GM12892 (cell line): ENCODE measurements around the gene KANSL3.

Experiments
- DNase-seq: peaks from one replicate; pipeline ENCODE4 v3.0.0; 2011; ENCODE audit not compliant: insufficient read length
- FAIRE-seq: peaks from 2 replicates; lab custom pipeline; 2011; peaks lifted over from hg19 to GRCh38; lab: Jason Lieb, UNC
- POLR2A ChIP-seq: IDR thresholded peaks from 2 replicates; pipeline ENCODE4 v1.6.1; 2011; ENCODE audit warnings: low read depth, low read length, control low read depth
- POLR2AphosphoS5 ChIP-seq: IDR thresholded peaks from 2 replicates; pipeline ENCODE4 v1.6.1; 2011; ENCODE audit warnings: low read depth, low read length, control low read depth
- TAF1 ChIP-seq: IDR thresholded peaks from 2 replicates; pipeline ENCODE4 v1.6.1; 2011; ENCODE audit warnings: low read depth, mild to moderate bottlenecking, control low read depth, low read length, borderline replicate concordance

The KANSL3 gene

DNA sequence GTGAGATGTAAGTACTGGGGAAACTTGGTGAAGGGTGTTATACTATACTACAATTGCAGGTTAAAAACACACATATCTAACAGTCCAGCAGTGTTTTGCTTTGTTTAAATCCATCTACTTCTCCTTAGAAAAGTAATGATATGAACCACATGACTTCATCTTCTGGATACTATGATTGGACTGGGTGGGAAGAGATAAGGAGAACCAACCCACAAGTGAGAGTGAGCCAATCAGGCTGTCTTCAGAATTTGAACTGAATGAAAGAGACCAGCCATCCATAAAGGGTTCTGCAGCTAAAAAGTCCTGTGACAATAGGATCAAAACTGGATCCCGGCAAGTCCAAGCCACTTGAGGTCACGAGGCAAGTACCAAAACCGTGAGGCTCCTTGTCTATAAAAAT lies 46.6 kb downstream of the KANSL3 start:
- TF ChIP-seq POLR2AphosphoS5 (no peak), POLR2A (no peak), TAF1 (no peak)
- DNase-seq (no peak), FAIRE-seq (no peak)

- FAIRE-seq (no peak), DNase-seq (no peak)
- TF ChIP-seq TAF1, result no peak
- no peak for TF ChIP-seq POLR2AphosphoS5
- TF ChIP-seq POLR2A, result no peak
These were observed 47.1 kb downstream of the KANSL3 start for GRCh38 chr2:96591054-96591453.

DNA sequence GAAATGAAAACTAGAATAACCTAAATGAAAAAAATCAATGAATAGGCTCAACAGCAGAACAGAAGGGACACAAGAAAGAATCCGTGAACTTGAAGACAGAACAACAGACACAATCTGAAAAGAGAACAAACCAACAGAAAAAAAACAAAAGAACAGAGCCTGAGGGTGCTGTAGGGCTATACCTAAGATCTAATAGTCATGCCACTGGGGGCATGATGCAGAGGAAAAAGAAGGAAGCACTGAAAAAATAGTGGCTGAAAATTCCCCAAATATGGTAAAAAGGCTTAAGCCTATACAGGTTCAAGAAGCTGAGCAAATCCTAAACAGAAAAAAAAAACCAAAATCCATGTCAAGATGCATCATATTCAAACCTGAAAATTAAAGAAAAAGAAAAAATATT lies 50.3 kb downstream of the KANSL3 start:
- TF ChIP-seq POLR2A (no peak), TAF1 (no peak), POLR2AphosphoS5 (no peak)
- FAIRE-seq, result no peak
- DNase-seq, result no peak

DNA sequence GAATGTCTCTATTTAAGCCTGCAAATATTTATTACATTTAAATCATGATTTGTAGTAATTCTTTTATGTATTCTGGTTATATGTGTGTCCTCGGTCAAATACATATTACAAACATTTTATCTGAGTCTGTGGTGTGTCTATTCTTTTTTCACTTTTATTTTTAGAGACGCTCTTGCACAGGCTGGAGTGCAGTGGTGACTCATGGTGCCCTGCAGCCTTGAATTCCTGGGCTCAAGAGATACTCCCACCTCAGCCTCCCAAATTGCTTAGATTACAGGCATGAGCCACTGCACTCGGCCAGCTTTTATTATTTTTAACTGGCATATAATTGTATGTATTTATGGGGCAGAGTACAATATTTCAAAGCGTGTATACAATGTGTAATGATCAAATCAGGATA lies 54.1 kb downstream of the KANSL3 start:
- DNase-seq (no peak), FAIRE-seq (no peak)
- TF ChIP-seq TAF1 (no peak), POLR2A (no peak), POLR2AphosphoS5 (no peak)

- no peak for FAIRE-seq
- TF ChIP-seq POLR2A, result no peak
- no peak for TF ChIP-seq TAF1
- no peak for TF ChIP-seq POLR2AphosphoS5
- DNase-seq, result no peak
These were observed 57.3 kb downstream of the KANSL3 start for GRCh38 chr2:96580771-96581170.

- FAIRE-seq (no peak), DNase-seq (no peak)
- TF ChIP-seq POLR2A, result no peak
- no peak for TF ChIP-seq POLR2AphosphoS5
- no peak for TF ChIP-seq TAF1
These were observed 58.7 kb downstream of the KANSL3 start for GRCh38 chr2:96579422-96579821.

GRCh38 chr2:96578731-96579130 lies 59.4 kb downstream of the KANSL3 start:
- TF ChIP-seq POLR2AphosphoS5 (no peak), POLR2A (no peak), TAF1 (no peak)
- no peak for FAIRE-seq
- no peak for DNase-seq

DNA sequence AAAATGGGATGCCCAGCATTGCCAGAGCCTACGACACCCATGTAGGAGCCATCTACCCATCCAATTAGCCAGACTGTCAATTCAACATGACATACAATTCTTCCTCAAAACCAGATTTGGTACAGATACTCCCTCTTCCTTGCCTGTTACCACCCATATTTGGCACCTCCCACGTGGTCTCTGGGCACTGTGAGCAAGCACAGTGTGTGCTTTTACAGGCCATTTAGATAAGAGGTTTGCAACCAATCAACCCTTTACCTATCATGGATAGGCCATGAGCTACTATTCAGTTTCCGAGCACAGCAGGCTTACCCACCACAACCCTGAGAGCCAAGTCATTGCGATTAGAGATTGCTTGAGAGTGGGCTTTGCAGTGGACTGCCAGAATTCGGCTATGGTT lies 60.6 kb downstream of the KANSL3 start:
- DNase-seq (no peak), FAIRE-seq (no peak)
- TF ChIP-seq POLR2A (no peak), TAF1 (no peak), POLR2AphosphoS5 (no peak)

GRCh38 chr2:96575785-96576456 lies 62.2 kb downstream of the KANSL3 start:
- TF ChIP-seq POLR2A (no peak), POLR2AphosphoS5 (no peak), TAF1 (no peak)
- FAIRE-seq (no peak), DNase-seq (no peak)

DNA sequence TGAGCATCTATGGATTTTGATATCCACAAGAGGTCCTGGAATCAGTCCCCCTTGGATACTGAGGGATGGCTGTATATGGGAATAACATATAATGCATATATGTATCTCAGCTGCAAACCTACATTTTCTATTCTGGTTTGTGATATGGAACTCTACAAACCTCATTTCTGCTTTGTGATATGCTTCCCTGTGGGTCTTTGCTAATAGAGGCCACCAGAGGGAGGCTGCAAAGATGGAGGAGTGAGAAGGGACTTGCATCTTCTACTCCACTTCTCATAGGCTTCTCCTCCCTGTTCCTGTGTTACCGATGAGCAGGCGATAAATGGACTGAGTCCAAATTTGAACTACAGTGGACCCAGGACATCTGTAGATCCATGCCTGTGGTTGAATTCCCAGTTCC lies 63.7 kb downstream of the KANSL3 start:
- DNase-seq (no peak), FAIRE-seq (no peak)
- no peak for TF ChIP-seq POLR2AphosphoS5
- no peak for TF ChIP-seq POLR2A
- no peak for TF ChIP-seq TAF1

GRCh38 chr2:96568094-96568493 lies 70.0 kb downstream of the KANSL3 start:
- FAIRE-seq, result no peak
- TF ChIP-seq POLR2A (no peak), POLR2AphosphoS5 (no peak), TAF1 (no peak)
- no peak for DNase-seq

DNA sequence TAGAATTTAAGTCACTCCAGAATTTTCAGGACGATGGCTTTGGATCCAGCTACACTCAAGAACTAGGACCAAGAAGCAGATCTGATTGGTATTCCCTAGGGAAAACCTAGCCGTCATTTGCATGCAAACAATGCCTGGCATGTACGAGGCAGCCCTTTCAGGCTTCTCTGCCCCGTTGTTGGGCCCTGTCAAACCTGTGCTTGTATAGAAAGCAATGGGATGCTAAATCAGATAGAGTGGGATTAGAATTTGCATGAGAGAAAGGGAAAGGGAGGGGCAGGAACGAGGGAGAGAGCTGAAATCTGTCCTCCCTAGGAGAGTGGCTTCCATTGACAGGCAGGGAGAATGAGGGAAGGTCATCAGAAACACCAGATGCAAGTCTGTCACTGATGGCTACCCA lies 73.0 kb downstream of the KANSL3 start:
- no peak for DNase-seq
- TF ChIP-seq POLR2AphosphoS5 (no peak), TAF1 (no peak), POLR2A (no peak)
- no peak for FAIRE-seq

DNA sequence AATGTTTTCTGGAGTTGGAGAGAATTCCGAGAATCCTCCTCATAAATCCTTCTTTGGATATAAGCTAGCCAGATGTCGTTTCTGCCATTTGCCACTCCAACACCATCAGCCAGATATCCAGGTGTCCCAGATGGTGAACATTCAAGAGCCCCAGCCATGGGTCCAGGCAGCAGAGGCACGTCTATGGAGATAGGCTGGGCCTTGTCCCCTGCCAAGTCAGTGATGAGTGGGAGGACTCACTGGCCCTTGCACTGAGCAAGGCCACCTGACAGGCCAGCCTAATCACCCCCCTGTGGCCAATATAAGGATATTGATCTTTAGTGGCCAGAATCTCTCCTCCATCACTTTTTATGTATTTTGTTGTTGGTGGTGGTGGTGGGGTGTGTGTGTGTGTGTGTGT lies 73.5 kb downstream of the KANSL3 start:
- TF ChIP-seq POLR2A (no peak), TAF1 (no peak), POLR2AphosphoS5 (no peak)
- DNase-seq (no peak), FAIRE-seq (no peak)
